Globus pallidus (tissue), 1 donor: ENCODE results near the gene GLS.
"Not testable (repeated sequence)": the region's sequence is repeated elsewhere in the genome, so short reads cannot be mapped to it uniquely, and the experiment has no call there.

ENCODE experiments used
- DNase-seq: peaks from one replicate; pipeline ENCODE4 v3.0.0-alpha.2; 2015; ENCODE audit warnings: low spot score

The GLS gene

DNA sequence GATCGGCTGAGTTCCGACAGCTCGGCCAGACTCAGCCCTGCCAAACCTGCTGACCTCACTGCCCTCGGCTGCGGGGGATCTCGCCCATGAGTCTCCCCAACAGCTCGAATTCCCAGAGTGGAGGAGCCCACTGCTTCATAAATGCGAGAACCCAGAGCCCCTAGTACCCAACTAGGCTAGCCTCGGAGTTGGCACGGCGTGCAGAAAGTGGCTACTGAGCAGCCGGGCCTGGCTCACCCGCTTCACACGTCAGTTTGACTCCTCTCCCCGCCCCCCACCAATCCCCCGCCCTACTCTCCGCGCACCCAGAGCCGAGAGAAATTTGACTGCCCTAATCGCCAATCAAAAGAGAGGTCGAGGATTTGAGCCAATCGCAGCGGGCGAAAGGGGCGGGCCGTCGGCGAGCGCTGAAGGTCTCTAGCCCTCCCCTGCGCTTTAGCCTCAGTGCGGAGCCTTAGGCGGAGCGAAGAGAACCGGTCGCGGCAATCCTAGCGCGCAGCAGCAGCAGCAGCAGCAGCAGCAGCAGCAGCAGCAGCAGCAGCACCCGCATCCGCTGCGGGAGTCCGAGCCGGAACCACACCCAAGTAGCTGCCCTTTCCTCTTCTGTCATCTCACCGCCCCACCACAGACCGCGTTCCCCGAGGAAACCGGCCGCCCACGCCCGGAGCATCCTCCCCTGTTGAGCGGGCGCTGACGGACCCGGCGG, at the start of gene GLS:
GLS (plus strand) TSS at position 444 of the 706 bp plus-strand sequence. CDS start 264 bp downstream, outside the sequence.
- DNase-seq = peak; percentile 99

- no peak for DNase-seq
Measured at GRCh38 chr2:190831941-190832340, 48.7 kb upstream of the GLS start.

GRCh38 chr2:190834890-190835208, 45.8 kb upstream of the GLS start:
- no peak for DNase-seq

DNA sequence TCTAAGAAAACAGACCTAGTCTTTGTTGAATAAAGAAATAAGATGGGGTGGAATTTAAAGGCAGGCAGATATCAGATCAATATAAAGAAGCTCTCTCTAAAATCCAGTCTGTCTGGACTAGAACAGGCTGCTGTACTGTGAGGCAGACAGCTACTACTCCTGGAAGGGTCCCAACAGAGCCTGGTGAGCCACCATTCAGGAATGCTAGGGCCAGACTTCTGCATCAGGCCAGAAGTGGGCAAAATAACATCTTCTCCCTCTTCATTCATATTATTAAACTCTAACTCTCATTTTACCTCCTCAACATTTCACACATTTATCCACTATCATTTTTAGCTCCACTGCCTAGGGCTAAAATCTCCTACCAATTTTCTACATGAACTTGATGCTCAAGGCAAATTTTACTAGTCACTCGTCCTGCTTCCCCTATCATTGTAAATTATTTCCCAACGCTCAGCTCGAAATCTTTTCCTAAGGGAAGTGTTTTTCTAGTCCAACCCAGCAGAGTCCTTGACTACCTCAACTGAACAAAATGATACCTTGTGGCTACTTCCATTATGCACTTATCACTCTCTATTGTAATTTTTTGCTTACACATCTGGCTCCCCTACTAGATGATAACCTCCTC, 45.2 kb upstream of the GLS start:
- no peak for DNase-seq

DNA sequence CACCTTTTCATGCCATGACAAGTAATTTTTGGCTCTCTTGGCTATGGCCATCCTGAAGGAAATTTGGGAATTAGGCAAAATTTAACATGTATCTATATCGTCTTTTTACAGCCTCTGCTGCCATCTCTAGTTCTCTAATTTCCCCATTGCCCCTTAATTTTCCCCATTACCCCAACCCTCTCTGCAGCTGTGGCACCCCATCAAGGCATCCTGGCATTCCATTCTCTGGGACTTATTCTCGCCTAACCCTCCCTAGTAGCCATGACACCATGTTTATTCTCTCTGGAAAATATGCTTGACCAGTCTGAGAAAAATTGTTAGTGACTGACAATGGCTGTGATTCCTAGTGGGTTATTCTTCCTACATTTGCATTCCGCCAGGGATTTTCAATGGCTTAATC, 43.9 kb upstream of the GLS start:
- DNase-seq = no peak

DNA sequence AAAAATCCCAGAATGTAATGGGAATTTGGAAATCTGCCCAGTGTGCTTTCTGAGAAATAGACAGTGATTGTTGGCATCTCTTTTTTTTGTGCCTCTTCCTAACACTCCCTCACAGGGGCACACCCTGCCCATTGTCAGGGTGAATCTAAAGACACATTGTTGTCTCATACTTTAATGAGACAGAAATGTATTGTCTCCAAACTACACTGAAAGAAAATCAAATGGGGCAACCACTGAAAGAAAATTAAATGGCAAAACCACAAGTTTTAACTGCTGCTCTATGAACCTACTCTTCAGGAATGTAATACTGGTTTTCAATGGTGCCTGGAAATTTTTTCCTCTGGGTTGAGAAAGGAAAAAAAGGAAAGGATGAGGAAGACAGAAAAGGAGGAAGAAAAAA, 43.2 kb upstream of the GLS start:
- peak; percentile 28 for DNase-seq

GRCh38 chr2:190837952-190838361, 42.7 kb upstream of the GLS start:
- no peak for DNase-seq

GRCh38 chr2:190838492-190838910, 42.1 kb upstream of the GLS start:
- DNase-seq = no peak

DNA sequence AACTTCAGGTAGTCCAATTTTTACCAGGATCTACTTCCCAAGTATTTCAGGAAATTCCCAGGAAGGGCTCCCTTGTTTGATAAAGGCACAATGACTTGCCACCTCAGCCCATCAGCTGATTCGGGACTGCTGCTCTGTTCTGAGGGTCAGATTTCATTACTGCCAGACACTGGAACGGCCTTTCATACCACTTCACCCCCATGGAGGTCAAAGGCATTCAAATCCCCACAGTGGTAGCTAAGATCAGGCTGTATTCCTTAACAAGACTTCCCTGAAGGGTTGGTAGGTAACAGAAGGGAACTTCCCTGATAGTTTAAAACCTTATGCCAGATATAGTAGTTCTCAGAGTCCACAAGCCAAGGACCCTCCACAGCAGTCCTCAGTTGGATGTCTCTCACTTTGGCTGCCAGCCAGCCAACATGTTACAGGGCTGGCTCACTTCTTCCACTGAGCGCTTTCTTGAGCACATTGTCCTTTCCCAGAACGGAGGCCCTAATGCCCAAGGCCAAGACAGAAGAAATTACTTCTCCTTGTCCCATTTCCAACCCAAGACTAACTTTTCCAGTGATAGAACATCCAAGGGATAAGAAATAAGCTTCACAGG, 40.0 kb upstream of the GLS start:
- DNase-seq = no peak

GRCh38 chr2:190841707-190842505, 38.7 kb upstream of the GLS start:
- DNase-seq = no peak

DNA sequence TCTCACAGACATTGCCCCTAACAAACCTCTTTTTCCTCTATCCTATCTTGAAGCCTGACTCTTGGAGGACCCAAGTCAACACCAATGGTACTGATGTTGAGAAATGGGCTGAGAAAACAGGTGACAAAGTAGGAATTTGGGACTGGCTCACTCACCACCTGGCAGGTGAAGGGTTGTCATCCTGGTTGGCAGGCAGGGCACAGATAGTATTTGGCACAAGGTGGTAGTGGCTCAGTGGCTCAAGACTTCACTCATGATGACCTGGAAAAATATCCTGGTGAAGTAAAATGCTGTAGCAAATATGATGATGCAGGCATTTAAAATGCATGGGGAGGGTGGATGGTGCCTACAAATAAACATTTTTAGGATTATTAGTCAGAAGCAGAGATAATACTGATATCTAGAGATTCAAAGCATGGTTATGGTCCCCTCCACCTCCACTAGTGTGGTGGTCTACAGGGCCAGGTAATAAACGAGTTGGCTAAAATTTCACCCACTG, 38.0 kb upstream of the GLS start:
- no peak for DNase-seq

DNA sequence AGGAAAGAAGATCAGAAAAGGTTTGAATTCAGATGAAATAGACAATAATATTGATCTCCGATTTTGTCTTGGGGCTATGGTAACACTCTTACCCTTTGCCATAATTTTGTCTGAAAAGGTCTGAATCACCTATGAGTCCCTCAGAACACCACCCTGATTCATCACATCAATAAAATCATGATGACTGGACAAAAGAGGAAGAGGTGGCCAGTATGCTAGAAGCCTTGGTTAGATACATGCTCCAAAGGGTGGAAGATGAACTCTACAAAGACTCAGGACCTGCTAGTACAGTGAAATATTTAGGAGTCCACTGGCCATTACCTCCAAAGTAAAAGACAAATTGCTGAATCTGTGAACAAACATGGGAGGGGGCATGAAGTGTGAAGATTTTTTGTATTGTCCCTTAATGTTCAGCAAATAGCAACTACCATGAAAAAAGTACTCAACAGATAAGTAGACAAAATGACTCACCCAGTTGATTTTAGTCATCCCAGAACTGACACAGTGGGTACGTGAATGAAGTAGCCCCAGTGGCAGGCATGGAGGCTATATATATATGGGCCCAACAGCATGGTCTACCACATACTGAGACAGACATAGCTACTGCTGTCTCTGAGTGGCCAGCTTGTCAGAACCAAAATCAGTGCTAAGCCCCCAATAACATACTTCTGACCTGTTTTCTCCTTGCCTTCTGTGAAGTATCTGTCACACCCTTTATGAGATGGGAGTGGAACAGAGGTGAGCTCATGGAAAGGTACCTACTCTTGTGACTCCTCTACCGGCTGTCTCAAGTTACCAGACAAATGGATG, 36.5 kb upstream of the GLS start:
- no peak for DNase-seq

DNA sequence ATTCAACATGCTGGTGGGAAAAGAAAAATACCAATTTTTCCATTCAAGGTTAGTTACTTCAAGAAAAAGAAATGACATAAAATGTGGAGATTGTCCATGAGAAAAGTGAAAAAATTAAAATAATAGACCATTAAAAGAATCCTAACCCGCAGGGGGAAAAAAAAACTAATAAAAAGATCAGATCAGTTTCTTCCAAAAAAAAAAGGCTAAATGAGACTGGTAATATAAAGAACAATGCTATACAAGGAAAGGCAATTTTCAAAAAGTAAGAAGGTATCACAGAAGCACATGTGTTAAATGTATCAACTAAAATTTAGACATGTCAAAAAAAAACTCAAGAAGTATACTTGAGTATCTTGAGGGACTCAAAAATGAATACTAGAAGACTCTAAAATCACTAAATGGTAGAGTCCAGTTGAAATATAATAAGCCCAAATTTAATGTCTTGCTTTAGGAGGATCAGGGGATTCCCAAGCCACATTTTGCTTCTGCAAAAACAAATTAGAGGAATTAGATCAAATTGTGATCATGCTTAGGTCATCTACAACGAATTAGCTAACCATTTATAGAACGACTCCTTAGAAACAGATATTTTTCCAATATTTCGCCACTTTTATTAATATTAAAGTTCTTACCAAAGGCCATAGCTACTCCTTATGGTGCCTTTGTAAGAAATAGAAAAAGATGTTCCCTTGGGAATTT, 35.8 kb upstream of the GLS start:
- DNase-seq = no peak

- DNase-seq = no peak
Measured at GRCh38 chr2:190846746-190847145, 33.9 kb upstream of the GLS start.

- no peak for DNase-seq
Measured at GRCh38 chr2:190847504-190848081, 33.0 kb upstream of the GLS start.

DNA sequence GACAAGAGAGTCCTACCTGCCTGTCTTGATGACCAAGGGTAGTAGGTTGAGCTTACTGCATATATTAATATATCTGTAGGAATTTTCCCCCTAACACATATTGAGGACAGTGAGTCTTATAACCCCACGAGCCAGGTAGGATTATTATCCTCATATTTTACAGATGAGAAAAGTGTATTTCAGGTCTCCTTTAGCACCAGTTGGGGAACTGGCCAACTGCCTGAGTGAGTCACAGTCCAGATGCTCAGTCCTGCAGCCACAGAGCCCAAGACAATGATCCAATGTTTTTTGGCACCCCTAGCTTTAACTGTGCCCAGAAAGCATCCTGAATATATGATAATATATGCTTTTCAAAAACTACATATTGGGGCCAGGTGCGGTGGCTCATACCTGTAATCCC, 30.8 kb upstream of the GLS start:
- DNase-seq = no peak

DNA sequence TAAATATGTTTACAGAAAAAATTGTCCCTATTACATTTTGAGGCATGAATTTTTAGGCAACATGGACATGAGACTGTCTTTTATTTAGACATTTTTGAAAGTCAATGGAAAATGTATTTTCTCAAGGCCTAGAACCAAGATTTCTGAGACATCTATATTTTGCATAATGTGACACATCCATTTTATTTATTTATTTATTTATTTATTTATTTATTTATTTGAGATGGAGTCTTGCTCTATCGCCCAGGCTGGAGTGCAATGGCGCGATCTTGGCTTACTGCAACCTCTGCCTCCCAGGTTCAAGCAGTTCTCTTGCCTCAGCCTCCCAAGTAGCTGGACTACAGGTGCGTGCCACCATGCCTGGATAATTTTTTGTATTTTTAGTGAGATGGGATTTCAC, 27.6 kb upstream of the GLS start:
- not testable (repeated sequence) for DNase-seq

DNA sequence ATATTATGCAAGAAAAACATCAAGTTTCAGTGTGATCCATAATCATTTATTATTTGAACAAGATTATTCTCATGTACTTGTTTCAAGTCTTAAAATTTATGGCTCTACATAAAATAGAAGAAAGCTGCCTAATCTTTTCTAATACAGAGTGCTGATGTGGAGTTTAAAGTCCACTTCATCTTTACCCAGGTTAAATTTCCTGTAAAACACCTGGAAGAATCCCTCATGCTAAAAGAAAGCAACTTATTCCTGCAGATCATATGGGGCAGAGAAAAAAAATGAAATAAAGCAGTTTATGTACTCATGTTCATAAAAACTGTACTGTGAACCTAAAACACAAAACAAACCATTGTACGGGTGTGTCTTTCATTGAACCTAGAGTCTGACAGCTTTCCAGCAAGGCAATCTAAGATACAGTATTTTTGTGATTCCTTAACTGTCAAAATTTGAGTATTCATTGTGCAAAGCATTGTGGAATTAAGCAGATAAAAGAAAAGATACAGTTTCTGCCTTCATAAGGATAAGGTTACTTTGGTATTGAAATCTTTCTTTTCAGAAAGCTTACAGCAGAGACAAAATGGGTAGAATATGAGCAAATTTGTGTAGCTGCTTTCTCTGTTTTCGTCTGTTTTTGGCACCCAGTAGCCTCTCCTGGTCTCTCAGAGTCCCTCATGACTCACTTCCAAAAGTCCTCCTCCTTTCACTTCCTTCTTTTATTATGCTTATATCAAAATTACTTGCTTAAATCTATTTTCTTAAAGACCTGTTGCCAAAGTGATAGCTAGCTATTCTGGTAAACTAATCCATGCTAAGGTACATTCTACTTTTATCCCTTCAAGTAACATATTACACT, 26.9 kb upstream of the GLS start:
- no peak for DNase-seq

GRCh38 chr2:190854726-190855125, 25.9 kb upstream of the GLS start:
- DNase-seq = no peak

- no peak for DNase-seq
Measured at GRCh38 chr2:190855245-190855644, 25.4 kb upstream of the GLS start.
